ENCODE data around the gene IRF8.
"Not testable (repeated sequence)": the region's sequence is repeated elsewhere in the genome, so short reads cannot be mapped to it uniquely, and the experiment has no call there.

Gene IRF8

GRCh38 chr16:85898521-85899442 lies at the start of gene IRF8:
Gene IRF8 (plus strand): TSS chr16:85899162. CDS start chr16:85903016, 3,854 bp downstream.
- DNase-seq = peak; percentile 83

GRCh38 chr16:85849388-85849787 lies 49.6 kb upstream of the IRF8 start:
- no peak for DNase-seq

- DNase-seq = no peak
Measured at GRCh38 chr16:85850344-85850880, 48.5 kb upstream of the IRF8 start.

GRCh38 chr16:85851034-85851785 lies 47.8 kb upstream of the IRF8 start:
- DNase-seq = peak; percentile 53

GRCh38 chr16:85853547-85854545 lies 45.1 kb upstream of the IRF8 start:
- DNase-seq = no peak

- no peak for DNase-seq
Measured at GRCh38 chr16:85854935-85855334, 44.0 kb upstream of the IRF8 start.

GRCh38 chr16:85856079-85856478 lies 42.9 kb upstream of the IRF8 start:
- DNase-seq = no peak

GRCh38 chr16:85856585-85856984 lies 42.4 kb upstream of the IRF8 start:
- DNase-seq = no peak

- DNase-seq = no peak
Measured at GRCh38 chr16:85857406-85857805, 41.6 kb upstream of the IRF8 start.

GRCh38 chr16:85858571-85858970 lies 40.4 kb upstream of the IRF8 start:
- DNase-seq = not testable (repeated sequence)

GRCh38 chr16:85858984-85859817 lies 39.8 kb upstream of the IRF8 start:
- no peak for DNase-seq

- no peak for DNase-seq
Measured at GRCh38 chr16:85859818-85860125, 39.2 kb upstream of the IRF8 start.

- DNase-seq = no peak
Measured at GRCh38 chr16:85860413-85861094, 38.4 kb upstream of the IRF8 start.

GRCh38 chr16:85861095-85861825 lies 37.7 kb upstream of the IRF8 start:
- DNase-seq = no peak

- no peak for DNase-seq
Measured at GRCh38 chr16:85862476-85863383, 36.2 kb upstream of the IRF8 start.

GRCh38 chr16:85863384-85863774 lies 35.6 kb upstream of the IRF8 start:
- no peak for DNase-seq

GRCh38 chr16:85864965-85865364 lies 34.0 kb upstream of the IRF8 start:
- no peak for DNase-seq

- no peak for DNase-seq
Measured at GRCh38 chr16:85867189-85867588, 31.8 kb upstream of the IRF8 start.

GRCh38 chr16:85868495-85868894 lies 30.5 kb upstream of the IRF8 start:
- no peak for DNase-seq

Data from NCI-H2171 (cell line).